Neuronal stem cell (in vitro differentiated cells): ENCODE data around the gene TTLL1.

ENCODE experiments used
- DNase-seq: peaks from one replicate; pipeline ENCODE4 v3.0.0-alpha.2; 2013; ENCODE audit warnings: low spot score
- H2AFZ ChIP-seq: one replicate; pipeline ENCODE4 v1.6.1; 2013; ENCODE audit warnings: mild to moderate bottlenecking, low read length, inconsistent platforms
- H2AK5ac ChIP-seq: 2 replicates; pipeline ENCODE4 v1.6.1; 2013; ENCODE audit warnings: low read depth, mild to moderate bottlenecking, inconsistent platforms, low read length, moderate library complexity, mixed read lengths
- H2BK120ac ChIP-seq: 2 replicates; pipeline ENCODE4 v1.6.1; 2013; ENCODE audit warnings: low read depth, mild to moderate bottlenecking, inconsistent platforms, low read length, moderate library complexity, mixed read lengths
- H2BK12ac ChIP-seq: one replicate; pipeline ENCODE4 v1.6.1; 2013; ENCODE audit warnings: low read length, inconsistent platforms
- H2BK15ac ChIP-seq: 2 replicates; pipeline ENCODE4 v1.6.1; 2013; ENCODE audit warnings: mild to moderate bottlenecking, low read length, inconsistent platforms, mixed read lengths
- H2BK5ac ChIP-seq: one replicate; pipeline ENCODE4 v1.6.1; 2013; ENCODE audit warnings: inconsistent platforms, mild to moderate bottlenecking, low read length, moderate library complexity
- H3K14ac ChIP-seq: one replicate; pipeline ENCODE4 v1.6.1; 2013; ENCODE audit warnings: low read length, inconsistent platforms
- H3K18ac ChIP-seq: 2 replicates; pipeline ENCODE4 v1.6.1; 2013; ENCODE audit warnings: low read length, inconsistent platforms
- H3K23ac ChIP-seq: 2 replicates; pipeline ENCODE4 v1.6.1; 2013; ENCODE audit warnings: low read depth, mild to moderate bottlenecking, mixed read lengths, low read length, inconsistent platforms; ENCODE audit not compliant: poor library complexity
- H3K27ac ChIP-seq: replicated peaks from 3 replicates; pipeline ENCODE4 v1.5.1; 2013; ENCODE audit warnings: low read length, inconsistent platforms
- H3K27me3 ChIP-seq, 3 experiments: 2 replicates each; pipeline ENCODE4 v1.6.1; 2013; ENCODE audit warnings: low read length in 3 of 3, mild to moderate bottlenecking in 2 of 3, inconsistent platforms in 1 of 3, low read depth in 1 of 3, mixed read lengths in 1 of 3, moderate library complexity in 1 of 3; ENCODE audit not compliant: control insufficient read depth in 3 of 3, insufficient read depth in 3 of 3
- H3K36me3 ChIP-seq, 2 donors: replicated peaks in 1 of 2; 2 replicates each; pipeline ENCODE4 v1.6.1; 2013; ENCODE audit warnings: low read length in 2 of 2; ENCODE audit not compliant: control insufficient read depth in 2 of 2, insufficient read depth in 2 of 2
- H3K4ac ChIP-seq: 2 replicates; pipeline ENCODE4 v1.6.1; 2013; ENCODE audit warnings: inconsistent platforms, mild to moderate bottlenecking, low read length, moderate library complexity
- H3K4me1 ChIP-seq, 2 donors: 1 replicate in 1 of 2; 2 replicates in 1 of 2; pipeline ENCODE4 v1.6.1; 2013; ENCODE audit warnings: low read length in 2 of 2, low read depth in 1 of 2; ENCODE audit not compliant: control insufficient read depth in 2 of 2, insufficient read depth in 1 of 2
- H3K4me2 ChIP-seq: one replicate; pipeline ENCODE4 v1.6.1; 2013; ENCODE audit warnings: mild to moderate bottlenecking, low read length, inconsistent platforms; ENCODE audit not compliant: insufficient read depth, poor library complexity, severe bottlenecking
- H3K4me3 ChIP-seq, 2 donors: 2 replicates each; pipeline ENCODE4 v1.5.1; 2013; ENCODE audit warnings: low read length in 2 of 2, mild to moderate bottlenecking in 2 of 2, inconsistent platforms in 1 of 2, moderate library complexity in 1 of 2
- H3K79me1 ChIP-seq: one replicate; pipeline ENCODE4 v1.6.1; 2013; ENCODE audit warnings: low read depth, mild to moderate bottlenecking, inconsistent platforms, low read length, moderate library complexity
- H3K9ac ChIP-seq: one replicate; pipeline ENCODE4 v1.6.1; 2013; ENCODE audit warnings: mild to moderate bottlenecking, low read depth, low read length, inconsistent platforms; ENCODE audit not compliant: poor library complexity
- H3K9me3 ChIP-seq, 2 donors: replicated peaks in 1 of 2; 2 replicates each; pipeline versions ENCODE3 to v1.6.1; 2013; ENCODE audit warnings: low read length in 2 of 2, mild to moderate bottlenecking in 2 of 2, inconsistent platforms in 1 of 2, low read depth in 1 of 2, mixed read lengths in 1 of 2, moderate library complexity in 1 of 2; ENCODE audit not compliant: control insufficient read depth in 2 of 2, insufficient read depth in 1 of 2
- H4K8ac ChIP-seq: one replicate; pipeline ENCODE4 v1.6.1; 2013; ENCODE audit warnings: low read depth, mild to moderate bottlenecking, inconsistent platforms, low read length, moderate library complexity
- H4K91ac ChIP-seq: one replicate; pipeline ENCODE4 v1.6.1; 2013; ENCODE audit warnings: low read length, low read depth, mild to moderate bottlenecking, inconsistent platforms; ENCODE audit not compliant: poor library complexity
- WGBS, 2 donors: extraction: QIAGEN DNeasy Blood & Tissue Kit; methylation state at CpG; one replicate each; pipeline ENCODE4 v1.1.7; 2013; ENCODE audit warnings: missing lambda C conversion rate in 2 of 2, mixed read lengths in 1 of 2; ENCODE audit not compliant: insufficient read length in 2 of 2, insufficient replicate concordance in 1 of 2; ENCODE audit errors: extremely low coverage in 2 of 2; 5-methylcytosine and 5-hydroxymethylcytosine counted together

The TTLL1 gene

GRCh38 chr22:43036282-43036829 is 52.8 kb downstream of the TTLL1 start:
- peak overlapping the region; percentile 41 for H2BK12ac ChIP-seq
- H3K23ac ChIP-seq: no peak overlapping the region
- no peak overlapping the region for H2AFZ ChIP-seq
- no peaks in the 10 kb centered on the region for H3K9me3 ChIP-seq
- H2AK5ac ChIP-seq: no peak overlapping the region
- H3K4me1 ChIP-seq: peaks cover 0 to 3% of the 10 kb centered on the region in 2 donors
- H2BK15ac ChIP-seq: no peak overlapping the region
- H3K4me3 ChIP-seq: no peak overlapping the region
- H2BK5ac ChIP-seq: no peak overlapping the region
- H3K18ac ChIP-seq: no peak overlapping the region
- H4K8ac ChIP-seq: no peak overlapping the region
- H3K27ac ChIP-seq: no peak overlapping the region
- H2BK120ac ChIP-seq: no peak overlapping the region
- no peak overlapping the region for H4K91ac ChIP-seq
- no peak overlapping the region for H3K4ac ChIP-seq
- WGBS, 2 donors: no CpG with 5 or more reads among the region's 19 CpGs
- peak overlapping the region; percentile 8 for H3K14ac ChIP-seq
- no peak overlapping the region for H3K9ac ChIP-seq
- H3K4me2 ChIP-seq: no peak overlapping the region
- H3K27me3 ChIP-seq: no peaks in the 10 kb centered on the region
- no peaks in the 10 kb centered on the region for H3K79me1 ChIP-seq
- no peak for DNase-seq
- H3K36me3 ChIP-seq: no peaks in the 10 kb centered on the region

DNA sequence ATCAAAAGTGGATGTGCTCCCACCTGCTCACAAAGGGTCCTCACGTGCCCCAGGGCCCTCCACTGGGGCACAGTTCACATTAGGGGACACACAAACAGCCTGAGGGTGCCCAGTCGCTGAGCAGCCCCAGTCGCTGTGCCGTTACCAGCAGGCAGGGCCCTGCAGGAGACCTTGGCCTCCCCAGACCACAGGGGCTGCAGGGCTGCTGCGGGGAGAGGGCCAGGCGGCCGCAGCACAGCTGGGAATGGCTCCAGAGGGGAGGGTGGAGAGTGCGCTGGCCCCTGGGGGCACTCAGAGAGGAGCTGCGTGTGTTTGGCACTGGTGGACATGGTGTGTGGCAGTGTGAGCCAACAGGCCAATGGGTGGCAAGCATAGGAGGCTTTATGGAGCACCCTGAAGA is 53.9 kb downstream of the TTLL1 start:
- no peak overlapping the region for H3K27ac ChIP-seq
- no peak overlapping the region for H2AFZ ChIP-seq
- H3K4me3 ChIP-seq: no peak overlapping the region
- H2AK5ac ChIP-seq: peak overlapping the region; percentile 75
- H2BK120ac ChIP-seq: no peak overlapping the region
- H2BK5ac ChIP-seq: no peak overlapping the region
- H2BK12ac ChIP-seq: peak overlapping the region; percentile 97
- H4K8ac ChIP-seq: no peak overlapping the region
- no peak overlapping the region for H3K4me2 ChIP-seq
- H3K4ac ChIP-seq: peak overlapping the region; percentile 53
- H3K9ac ChIP-seq: peak overlapping the region; percentile 12
- H2BK15ac ChIP-seq: peak overlapping the region; percentile 58
- peaks cover 0 to 3% of the 10 kb centered on the region in 2 donors for H3K4me1 ChIP-seq
- H3K9me3 ChIP-seq: no peaks in the 10 kb centered on the region
- H3K79me1 ChIP-seq: no peaks in the 10 kb centered on the region
- no peaks in the 10 kb centered on the region for H3K27me3 ChIP-seq
- no peak overlapping the region for H4K91ac ChIP-seq
- H3K18ac ChIP-seq: peak overlapping the region; percentile 87
- H3K23ac ChIP-seq: peak overlapping the region; percentile 65
- H3K14ac ChIP-seq: peak overlapping the region; percentile 56
- no peak for DNase-seq
- no CpG with 5 or more reads among the region's 9 CpGs for WGBS, 2 donors
- H3K36me3 ChIP-seq: no peaks in the 10 kb centered on the region

DNA sequence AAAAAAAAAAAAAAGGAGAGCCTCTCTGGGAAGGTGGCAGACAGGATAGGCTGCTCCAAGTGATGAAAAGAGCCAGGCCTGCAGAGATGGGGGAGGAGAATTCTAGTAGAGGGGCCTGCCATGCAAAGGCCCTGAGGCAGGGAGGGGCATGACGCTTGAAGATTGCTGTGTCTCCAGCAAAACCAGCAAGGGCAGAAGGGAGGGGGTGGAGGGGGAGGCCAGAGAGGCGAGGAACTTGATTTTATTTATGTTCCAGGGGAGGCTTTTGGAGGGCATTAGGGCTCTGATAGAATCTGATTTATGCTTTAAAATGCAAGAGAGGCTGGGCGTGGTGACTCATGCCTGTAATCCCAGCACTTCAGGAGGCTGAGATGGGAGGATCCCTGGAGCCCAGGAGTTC is 57.6 kb downstream of the TTLL1 start:
- Histone ChIP-seq H3K27me3 (no peaks in the 10 kb centered on the region), H2BK12ac (no peak overlapping the region), H3K9me3 (no peaks in the 10 kb centered on the region), H2BK15ac (no peak overlapping the region), H3K27ac (no peak overlapping the region), H3K4me3 (no peak overlapping the region), H2AK5ac (no peak overlapping the region), H3K79me1 (no peaks in the 10 kb centered on the region), H4K8ac (no peak overlapping the region), H3K36me3 (no peaks in the 10 kb centered on the region), H3K4me1 (peaks cover 0 to 3% of the 10 kb centered on the region in 2 donors), H3K23ac (no peak overlapping the region), H2BK120ac (no peak overlapping the region), H3K4ac (no peak overlapping the region), H2BK5ac (no peak overlapping the region), H3K14ac (no peak overlapping the region), H4K91ac (no peak overlapping the region), H3K18ac (no peak overlapping the region), H3K9ac (no peak overlapping the region), H3K4me2 (no peak overlapping the region), H2AFZ (no peak overlapping the region)
- no peak for DNase-seq
- no CpG with 5 or more reads among the region's 3 CpGs for WGBS, 2 donors

GRCh38 chr22:43018615-43019014 is 70.6 kb downstream of the TTLL1 start:
- H2BK5ac ChIP-seq: no peak overlapping the region
- H3K27me3 ChIP-seq: no peaks in the 10 kb centered on the region
- H2BK12ac ChIP-seq: no peak overlapping the region
- no peak overlapping the region for H2BK15ac ChIP-seq
- H3K18ac ChIP-seq: no peak overlapping the region
- WGBS, 2 donors: no CpG with 5 or more reads among the region's 6 CpGs
- H3K23ac ChIP-seq: no peak overlapping the region
- H2BK120ac ChIP-seq: no peak overlapping the region
- H3K79me1 ChIP-seq: peaks cover under 1% of the 10 kb centered on the region
- no peak overlapping the region for H2AK5ac ChIP-seq
- H2AFZ ChIP-seq: no peak overlapping the region
- no peak overlapping the region for H3K27ac ChIP-seq
- no peak overlapping the region for H3K4ac ChIP-seq
- no peak overlapping the region for H3K14ac ChIP-seq
- no peak for DNase-seq
- no peaks in the 10 kb centered on the region for H3K36me3 ChIP-seq
- H3K4me3 ChIP-seq: no peak overlapping the region
- no peak overlapping the region for H4K91ac ChIP-seq
- no peak overlapping the region for H3K4me2 ChIP-seq
- peaks cover 8 to 10% of the 10 kb centered on the region in 2 donors for H3K4me1 ChIP-seq
- H3K9ac ChIP-seq: no peak overlapping the region
- no peak overlapping the region for H4K8ac ChIP-seq
- H3K9me3 ChIP-seq: no peaks in the 10 kb centered on the region
